HFF-Myc (cell line): ENCODE data around the gene KRT1.

Experiments used
- DNase-seq: peaks from one replicate; pipeline ENCODE4 v3.0.0-alpha.2; 2011; ENCODE audit warnings: low read depth; ENCODE audit errors: extremely low read depth
- H3K4me3 ChIP-seq: replicated peaks from 2 replicates; pipeline ENCODE4 v1.5.1; 2011; ENCODE audit warnings: low read depth, mild to moderate bottlenecking, control low read depth, low read length
- CTCF ChIP-seq: IDR thresholded peaks from 2 replicates; pipeline ENCODE4 v1.5.1; 2012; ENCODE audit warnings: mild to moderate bottlenecking, low read depth, low read length, control low read depth; ENCODE audit errors: missing control alignments

The KRT1 gene

GRCh38 chr12:52710730-52711129, 30.5 kb upstream of the KRT1 start:
- no peak overlapping the region for H3K4me3 ChIP-seq
- TF ChIP-seq CTCF: no peak
- no peak for DNase-seq

GRCh38 chr12:52708010-52708409, 27.8 kb upstream of the KRT1 start:
- H3K4me3 ChIP-seq: no peak overlapping the region
- no peak for DNase-seq
- TF ChIP-seq CTCF: no peak

GRCh38 chr12:52704464-52704863, 24.3 kb upstream of the KRT1 start:
- no peak overlapping the region for H3K4me3 ChIP-seq
- no peak for TF ChIP-seq CTCF
- no peak for DNase-seq

- no peak for TF ChIP-seq CTCF
- DNase-seq: no peak
These were observed 23.7 kb upstream of the KRT1 start for GRCh38 chr12:52703878-52704277.

GRCh38 chr12:52703424-52703823, 23.2 kb upstream of the KRT1 start, which contains the start of gene KRT77:
Gene KRT77 (minus strand): TSS chr12:52703524. CDS start chr12:52703434, 90 bp downstream.
- no peak within 1 kb of the TSS for H3K4me3 ChIP-seq
- no peak for DNase-seq
- TF ChIP-seq CTCF: no peak

More at GRCh38 chr12:52703878-52704277, 23.7 kb upstream of the KRT1 start:
- H3K4me3 ChIP-seq: no peak overlapping the region

- no peak for DNase-seq
- no peak overlapping the region for H3K4me3 ChIP-seq
- TF ChIP-seq CTCF: no peak
These were observed 22.1 kb upstream of the KRT1 start for GRCh38 chr12:52702338-52702737.

GRCh38 chr12:52701281-52701680, 21.1 kb upstream of the KRT1 start:
- H3K4me3 ChIP-seq: no peak overlapping the region
- DNase-seq: no peak
- TF ChIP-seq CTCF: no peak
